K562 (cell line): Measurements from ENCODE around the gene SLC27A4. TPM values are rescaled to one million over a fixed set of nuclear protein-coding genes. Genes with fewer than 3 reads are reported as not detected.

ENCODE experiments used
- BRCA1 ChIP-seq, 2 experiments: fragments of 450-650 bp in 1 of 2; sonication (generic) in 1 of 2; formaldehyde crosslinking in 1 of 2; IDR thresholded peaks; 2 replicates each; pipeline versions ENCODE4 v1.5.0 to v1.6.1; 2017 to 2020; ENCODE audit warnings: mild to moderate bottlenecking in 1 of 2, missing genetic modification reagents in 1 of 2
- CBFA2T3 ChIP-seq: fragments of 450-650 bp; IDR thresholded peaks from 2 replicates; pipeline ENCODE4 v1.6.1; 2017
- FOS ChIP-seq: IDR thresholded peaks from 3 replicates; pipeline ENCODE4 v1.6.1; 2011; ENCODE audit not compliant: insufficient read length; ENCODE audit errors: extremely low read depth
- FOXM1 ChIP-seq, 2 experiments: fragments of 450-650 bp in 1 of 2; sonication (generic) in 1 of 2; formaldehyde crosslinking in 1 of 2; IDR thresholded peaks; 2 replicates each; pipeline versions ENCODE4 v1.6.1 to v1.9.0; 2017 to 2022; ENCODE audit warnings: low read depth in 2 of 2, mild to moderate bottlenecking in 2 of 2, missing genetic modification reagents in 1 of 2, moderate library complexity in 1 of 2
- HEY1 ChIP-seq: fragments of 250-450 bp; sonication (Bioruptor Pico); IDR thresholded peaks from 2 replicates; pipeline ENCODE4 v1.5.0; 2020; ENCODE audit warnings: mild to moderate bottlenecking, moderate library complexity, borderline replicate concordance
- HMGN3 ChIP-seq: IDR thresholded peaks from 2 replicates; pipeline ENCODE4 v1.6.1; 2011; ENCODE audit warnings: borderline replicate concordance, low read depth, mild to moderate bottlenecking, mixed read lengths, low read length; ENCODE audit not compliant: insufficient read length; ENCODE audit errors: extremely low read depth
- HMGXB4 ChIP-seq: sonication (generic); formaldehyde crosslinking; IDR thresholded peaks from 2 replicates; pipeline ENCODE4 v1.8.1; 2023; ENCODE audit warnings: mild to moderate bottlenecking, missing genetic modification reagents
- KDM5B ChIP-seq: fragments of 200-600 bp; sonication (generic); IDR thresholded peaks from 2 replicates; pipeline ENCODE4 v1.6.1; 2012; ENCODE audit warnings: low read depth, mild to moderate bottlenecking, moderate library complexity, low read length, control low read depth, inconsistent platforms; ENCODE audit not compliant: insufficient replicate concordance
- KLF13 ChIP-seq: fragments of 450-650 bp; IDR thresholded peaks from 2 replicates; pipeline ENCODE4 v1.6.1; 2016; ENCODE audit warnings: missing genetic modification characterization, low read depth, mild to moderate bottlenecking, missing compliant biosample characterization, moderate library complexity, borderline replicate concordance
- MCM7 ChIP-seq, 2 experiments: fragments of 450-650 bp; IDR thresholded peaks; 2 replicates each; pipeline ENCODE4 v1.6.1; 2016 to 2018
- SP1 ChIP-seq: sonication (generic); formaldehyde crosslinking; IDR thresholded peaks from 2 replicates; pipeline ENCODE4 v1.8.1; 2022; ENCODE audit warnings: mild to moderate bottlenecking, missing genetic modification reagents
- SRSF1 ChIP-seq: fragments of 200-400 bp; formaldehyde crosslinking; IDR thresholded peaks from 2 replicates; pipeline ENCODE4 v1.6.1; 2017; ENCODE audit warnings: mild to moderate bottlenecking, low read depth, low read length, moderate library complexity
- TOE1 ChIP-seq, 2 experiments: fragments of 450-650 bp in 1 of 2; sonication (generic) in 1 of 2; formaldehyde crosslinking in 1 of 2; IDR thresholded peaks; 2 replicates each; pipeline versions ENCODE4 v1.7.1 to v1.8.0; 2016 to 2022; ENCODE audit warnings: borderline replicate concordance in 2 of 2, mild to moderate bottlenecking in 2 of 2, antibody characterized with exemption in 1 of 2, inconsistent platforms in 1 of 2, low read depth in 1 of 2, missing genetic modification reagents in 1 of 2, moderate library complexity in 1 of 2
- ZNF583 ChIP-seq: fragments of 250-450 bp; sonication (Bioruptor Pico); IDR thresholded peaks from 2 replicates; pipeline ENCODE4 v1.4.0; 2020
- ZNF780A ChIP-seq: fragments of 250-450 bp; sonication (Bioruptor Pico); IDR thresholded peaks from 2 replicates; pipeline ENCODE4 v1.5.0; 2021; ENCODE audit warnings: mild to moderate bottlenecking
- ZNF830 ChIP-seq: fragments of 250-450 bp; sonication (Bioruptor Pico); IDR thresholded peaks from 2 replicates; pipeline ENCODE4 v1.5.0; 2021; ENCODE audit warnings: mild to moderate bottlenecking
- polyA plus RNA-seq, 8 experiments: library from polyadenylated mRNA; depleted of rRNA in 4 of 8; stranded (reverse) in 5 of 8; unstranded in 3 of 8; fragments of >200 nt; fragmentation: Nextera tagmentation in 2 of 8; fragmentation: Illumina TruSeq in 1 of 8; extraction: Ambion mirVana in 2 of 8; extraction: Trizol in 1 of 8; gene quantifications; 2 replicates each; pipeline versions ENCODE4 v1.2.1 to v1.2.3, GENCODE V29; 2011 to 2014; ENCODE audit warnings: inconsistent platforms in 1 of 8, missing spikeins in 1 of 8
- total RNA-seq, 7 experiments: library from RNA; depleted of rRNA in 6 of 7; stranded (reverse); fragments of >200 nt in 6 of 7; fragmentation: Illumina TruSeq in 2 of 7; extraction: Trizol in 2 of 7; gene quantifications; 2 replicates each; pipeline versions ENCODE4 v1.2.1 to v1.2.3, GENCODE V29; 2011 to 2021; ENCODE audit warnings: low replicate concordance in 1 of 7
- TF ChIP-seq, protein P1 (sequence below): fragments of 250-450 bp; sonication (Bioruptor Pico); IDR thresholded peaks from 2 replicates; pipeline ENCODE4 v1.5.0; 2021
- TF ChIP-seq, protein P2 (sequence below): fragments of 200-800 bp; sonication (Bioruptor generic); IDR thresholded peaks from 2 replicates; pipeline ENCODE4 v1.6.1; 2017; ENCODE audit warnings: missing genetic modification characterization, missing compliant biosample characterization
- TF ChIP-seq, protein P3 (sequence below): fragments of 450-650 bp; IDR thresholded peaks from 2 replicates; pipeline ENCODE4 v1.6.1; 2018; ENCODE audit warnings: mild to moderate bottlenecking, low read depth; ENCODE audit not compliant: partially characterized antibody

SLC27A4 gene
- total and polyA plus RNA-seq, 9 of the 15 experiments (the other 6 are each of a cell fraction or from before 2014, with no cell fraction given): 0.25 to 35.7 (median 14.0) TPM

DNA sequence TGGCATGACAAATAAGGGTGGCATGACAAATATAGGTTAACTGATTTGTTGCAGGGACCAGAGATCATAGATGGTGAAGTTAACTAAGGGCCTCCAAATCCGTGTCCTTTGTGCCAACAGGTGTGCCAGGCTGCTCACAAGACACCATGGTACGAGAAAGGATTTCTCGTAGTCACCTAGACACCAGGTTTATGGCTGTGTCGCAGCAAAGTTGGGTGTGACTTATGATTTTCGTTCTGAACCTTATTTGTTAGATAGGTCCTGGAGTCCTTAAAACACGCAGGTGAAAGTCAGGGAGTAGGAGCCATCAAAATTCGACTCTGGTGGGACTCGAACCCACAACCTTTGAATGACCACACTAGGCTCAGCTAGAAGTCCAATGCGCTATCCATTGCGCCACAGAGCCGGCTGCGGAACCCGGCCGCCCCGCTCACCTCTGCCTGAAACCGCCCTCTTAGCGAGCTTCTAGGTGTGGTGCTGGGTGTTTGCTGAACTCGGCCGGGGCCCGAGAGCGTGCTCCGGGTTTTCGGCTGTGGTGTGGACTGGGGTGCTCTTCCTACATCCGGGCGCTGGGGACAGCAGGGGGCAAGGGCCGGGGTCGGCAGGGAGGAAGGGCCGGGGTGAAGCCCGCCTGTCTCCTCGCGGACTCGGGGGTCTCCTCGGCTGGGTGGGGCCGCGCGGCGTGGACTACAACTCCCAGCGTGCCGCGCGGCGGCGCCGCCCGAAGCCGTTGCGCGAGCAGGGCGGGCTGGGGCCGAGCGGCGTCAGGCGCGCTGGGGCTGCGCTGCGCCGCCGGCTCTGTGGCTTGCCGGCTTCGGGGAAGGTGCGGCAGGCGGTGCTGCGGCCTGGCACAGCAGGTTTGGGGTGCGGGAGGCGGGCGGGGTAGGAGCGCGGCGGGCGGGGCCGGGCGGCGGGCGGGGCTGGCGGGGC, at the start of gene SLC27A4 (continued):
- TF ChIP-seq FOXM1 (IDR thresholded peaks at IDR 0.05; ENCODE audit: low read depth) (peak; percentile 27; the same call in 1 of the 2 replicates), FOXM1 (CRISPR knock-in tag; IDR thresholded peaks at IDR 0.05; ENCODE audit: low read depth) (no peak; the same call in none of the 2 replicates), CBFA2T3 (peak; percentile 20), KDM5B (peak; percentile 95), SP1 (peak; percentile 92), HMGXB4 (CRISPR knock-in tag) (peak; percentile 98), FOS (no peak), ZNF830 (no peak; the same call in 1 of the 2 replicates), ZNF780A (no peak), HEY1 (CRISPR knock-in tag) (no peak; the same call in 1 of the 2 replicates), MCM7 (IDR thresholded peaks at IDR 0.05) (no peak), KLF13 (tag) (peak; percentile 57; the same call in 1 of the 2 replicates), BRCA1 (IDR thresholded peaks at IDR 0.05) (no peak), BRCA1 (CRISPR knock-in tag; IDR thresholded peaks at IDR 0.05) (no peak), SRSF1 (peak; percentile 80; the same call in 1 of the 2 replicates), HMGN3 (no peak), ZNF583 (CRISPR knock-in tag) (peak; percentile 43; the same call in 1 of the 2 replicates), TOE1 (IDR thresholded peaks at IDR 0.05; ENCODE audit: borderline replicate concordance) (no peak), TOE1 (CRISPR knock-in tag; IDR thresholded peaks at IDR 0.05; ENCODE audit: borderline replicate concordance, low read depth) (peak; percentile 88)
- TF ChIP-seq, protein P1, sequence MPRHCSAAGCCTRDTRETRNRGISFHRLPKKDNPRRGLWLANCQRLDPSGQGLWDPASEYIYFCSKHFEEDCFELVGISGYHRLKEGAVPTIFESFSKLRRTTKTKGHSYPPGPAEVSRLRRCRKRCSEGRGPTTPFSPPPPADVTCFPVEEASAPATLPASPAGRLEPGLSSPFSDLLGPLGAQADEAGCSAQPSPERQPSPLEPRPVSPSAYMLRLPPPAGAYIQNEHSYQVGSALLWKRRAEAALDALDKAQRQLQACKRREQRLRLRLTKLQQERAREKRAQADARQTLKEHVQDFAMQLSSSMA (CRISPR knock-in tag): no peak
- TF ChIP-seq, protein P2, sequence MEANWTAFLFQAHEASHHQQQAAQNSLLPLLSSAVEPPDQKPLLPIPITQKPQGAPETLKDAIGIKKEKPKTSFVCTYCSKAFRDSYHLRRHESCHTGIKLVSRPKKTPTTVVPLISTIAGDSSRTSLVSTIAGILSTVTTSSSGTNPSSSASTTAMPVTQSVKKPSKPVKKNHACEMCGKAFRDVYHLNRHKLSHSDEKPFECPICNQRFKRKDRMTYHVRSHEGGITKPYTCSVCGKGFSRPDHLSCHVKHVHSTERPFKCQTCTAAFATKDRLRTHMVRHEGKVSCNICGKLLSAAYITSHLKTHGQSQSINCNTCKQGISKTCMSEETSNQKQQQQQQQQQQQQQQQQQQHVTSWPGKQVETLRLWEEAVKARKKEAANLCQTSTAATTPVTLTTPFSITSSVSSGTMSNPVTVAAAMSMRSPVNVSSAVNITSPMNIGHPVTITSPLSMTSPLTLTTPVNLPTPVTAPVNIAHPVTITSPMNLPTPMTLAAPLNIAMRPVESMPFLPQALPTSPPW (CRISPR knock-in tag): peak; percentile 94
- TF ChIP-seq, protein P3, sequence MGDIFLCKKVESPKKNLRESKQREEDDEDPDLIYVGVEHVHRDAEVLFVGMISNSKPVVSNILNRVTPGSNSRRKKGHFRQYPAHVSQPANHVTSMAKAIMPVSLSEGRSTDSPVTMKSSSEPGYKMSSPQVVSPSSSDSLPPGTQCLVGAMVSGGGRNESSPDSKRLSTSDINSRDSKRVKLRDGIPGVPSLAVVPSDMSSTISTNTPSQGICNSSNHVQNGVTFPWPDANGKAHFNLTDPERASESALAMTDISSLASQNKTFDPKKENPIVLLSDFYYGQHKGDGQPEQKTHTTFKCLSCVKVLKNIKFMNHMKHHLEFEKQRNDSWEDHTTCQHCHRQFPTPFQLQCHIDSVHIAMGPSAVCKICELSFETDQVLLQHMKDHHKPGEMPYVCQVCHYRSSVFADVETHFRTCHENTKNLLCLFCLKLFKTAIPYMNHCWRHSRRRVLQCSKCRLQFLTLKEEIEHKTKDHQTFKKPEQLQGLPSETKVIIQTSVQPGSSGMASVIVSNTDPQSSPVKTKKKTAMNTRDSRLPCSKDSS: no peak
